Measurements from ENCODE around the gene TBX21.

TBX21 gene

DNA sequence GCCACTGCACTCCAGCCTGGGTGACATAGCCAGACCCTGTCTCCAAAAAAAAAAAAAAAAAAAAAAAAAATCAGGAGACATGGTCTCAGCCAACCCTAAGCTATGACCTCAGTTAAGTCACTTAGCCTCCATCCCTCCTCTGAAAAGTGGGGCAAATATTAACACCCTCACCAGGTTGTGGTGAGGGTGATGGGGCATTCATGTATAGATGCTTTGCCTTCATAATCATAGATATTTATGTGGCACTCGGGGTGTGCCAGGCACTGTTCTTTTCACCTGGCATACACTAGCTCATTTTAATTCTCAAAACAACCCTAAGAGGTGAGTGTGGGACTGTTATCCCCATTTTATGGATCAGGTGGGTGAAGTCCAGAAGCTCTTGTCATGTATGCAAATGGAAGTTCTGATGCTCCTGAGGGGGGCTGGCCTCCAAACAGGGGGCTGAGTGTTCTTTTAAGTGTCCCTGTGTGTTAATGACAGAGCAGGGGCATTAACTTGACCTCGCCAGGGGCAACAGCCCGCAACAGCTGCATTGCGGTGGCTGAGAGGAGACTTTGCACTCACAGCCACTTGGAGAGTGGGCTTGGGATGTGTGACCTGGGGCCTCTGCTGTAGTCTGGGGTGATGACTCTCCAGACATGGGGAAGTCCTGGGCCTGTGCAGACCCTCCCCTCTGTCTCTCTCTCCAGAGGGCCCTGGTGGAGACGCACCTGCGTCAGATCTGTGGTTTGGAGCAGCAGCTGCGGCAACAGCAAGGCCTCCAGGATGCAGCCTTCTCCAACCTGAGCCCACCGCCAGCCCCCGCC, 34.9 kb upstream of the TBX21 start:
- DNase-seq: no peak

DNA sequence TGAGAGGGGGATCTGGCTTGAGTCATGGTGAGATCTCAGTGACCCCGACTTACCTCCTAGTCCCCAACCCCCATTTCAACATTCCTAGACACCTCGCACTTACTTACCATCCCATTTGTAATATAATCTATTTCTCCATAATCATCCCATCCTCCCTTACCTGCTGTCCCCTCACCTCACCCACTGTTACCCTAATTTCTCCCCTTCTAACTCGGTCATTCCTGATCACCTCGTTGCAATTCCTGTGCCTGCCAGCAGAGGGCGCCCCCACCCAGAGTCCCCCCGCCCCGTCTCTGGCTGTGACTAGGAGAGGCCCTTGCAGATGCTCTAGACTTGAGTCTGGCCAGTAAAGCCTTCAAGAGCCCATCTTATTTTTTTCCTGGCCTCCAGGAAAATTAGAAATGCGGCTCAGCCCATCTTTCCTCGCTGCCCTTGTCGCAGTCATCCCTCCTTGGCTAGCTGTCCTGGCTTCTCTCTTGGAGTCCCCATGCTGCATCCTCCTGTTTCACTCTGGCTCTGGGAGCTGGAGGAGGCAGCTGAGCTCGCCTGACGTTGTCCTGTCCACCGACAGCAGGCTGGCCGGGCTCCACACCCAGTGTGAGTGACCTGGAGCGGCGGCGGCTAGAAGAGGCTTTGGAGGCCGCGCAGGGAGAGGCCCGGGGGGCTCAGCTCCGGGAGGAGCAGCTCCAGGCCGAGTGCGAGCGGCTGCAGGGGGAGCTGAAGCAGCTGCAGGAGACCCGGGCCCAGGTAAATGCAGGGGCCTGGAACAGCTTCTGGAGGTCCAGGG, 34.1 kb upstream of the TBX21 start:
- DNase-seq: peak; percentile 88

DNA sequence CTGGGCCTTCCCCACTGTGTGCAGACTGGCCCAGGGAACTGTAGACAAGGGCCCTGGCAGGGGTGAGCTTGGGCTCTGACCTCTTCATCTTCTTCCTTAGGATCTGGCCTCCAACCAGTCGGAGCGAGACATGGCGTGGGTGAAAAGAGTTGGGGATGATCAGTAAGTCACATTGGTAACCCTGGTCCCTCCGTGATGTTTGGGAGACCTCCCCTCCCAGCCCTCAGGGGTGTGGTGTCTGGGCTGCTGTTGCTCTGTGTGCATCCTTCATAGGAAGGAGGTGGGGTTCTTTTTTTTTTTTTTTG, 33.5 kb upstream of the TBX21 start:
- DNase-seq: no peak

DNA sequence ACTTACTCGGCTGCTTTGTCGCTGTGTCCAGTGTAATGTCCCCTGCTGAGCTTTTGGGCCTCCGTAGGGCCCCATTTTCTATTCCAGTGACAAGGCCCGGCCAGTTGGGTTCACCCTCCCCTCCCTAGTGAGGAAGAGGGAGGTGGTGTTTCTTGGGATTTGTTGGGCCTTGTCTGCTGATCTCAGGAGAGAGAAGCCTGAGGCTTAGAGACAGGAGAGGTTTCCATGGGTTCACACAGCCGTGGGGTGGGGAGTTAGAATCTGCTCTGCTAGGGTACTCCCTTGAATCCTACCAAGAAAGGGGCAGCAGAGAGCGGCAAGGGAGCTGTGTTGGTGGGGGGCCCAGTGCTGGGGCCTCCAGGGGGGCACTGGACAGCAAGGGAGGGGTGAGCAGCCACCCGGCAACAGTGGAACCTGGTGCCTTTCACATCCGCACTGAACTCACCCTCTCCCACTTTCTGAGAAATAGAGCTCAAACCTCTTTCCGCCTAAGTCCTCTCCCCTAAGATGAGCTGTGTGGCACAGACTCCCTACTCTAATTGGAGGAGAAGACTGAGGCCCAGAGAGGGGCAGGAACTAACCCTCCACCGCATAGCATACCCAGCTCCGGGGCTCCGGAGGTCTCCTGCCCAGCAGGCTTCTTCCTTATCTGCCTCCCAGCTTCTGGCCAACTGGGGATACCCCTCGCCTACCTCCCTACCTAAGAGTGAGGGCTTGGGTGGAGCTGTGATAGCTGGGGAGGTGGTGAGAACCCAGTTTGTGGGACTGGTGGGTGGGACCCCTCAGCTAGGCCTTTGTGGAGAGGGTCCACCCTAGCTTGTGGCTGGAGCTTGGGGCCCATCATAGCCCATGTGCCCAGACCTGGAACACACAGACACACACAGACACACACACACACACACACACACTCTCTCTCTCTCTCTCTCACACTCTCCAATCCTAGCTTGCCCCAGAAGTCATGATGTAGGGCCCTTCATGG, 32.3 kb upstream of the TBX21 start:
- no peak for DNase-seq

DNA sequence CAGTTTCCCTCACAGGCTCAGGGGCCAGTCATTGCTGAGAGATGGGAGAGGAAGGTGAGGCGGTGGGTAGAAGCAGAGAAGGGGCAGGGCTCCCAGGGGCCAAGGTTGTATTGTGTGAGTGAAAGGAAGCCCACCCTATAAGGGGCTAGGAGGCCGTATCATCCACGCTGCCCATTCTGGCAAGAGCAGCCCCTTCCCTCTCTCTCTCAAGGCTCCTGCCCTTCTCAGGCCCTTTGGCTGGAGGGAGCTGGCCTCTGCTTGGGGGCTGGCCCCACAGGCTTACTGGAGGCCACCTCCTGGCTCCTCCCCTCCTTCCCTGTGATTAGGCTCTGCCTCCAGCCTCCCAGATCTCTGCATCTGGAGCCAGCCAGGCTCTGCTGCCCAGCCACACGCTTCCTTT, 31.4 kb upstream of the TBX21 start:
- DNase-seq: no peak

DNA sequence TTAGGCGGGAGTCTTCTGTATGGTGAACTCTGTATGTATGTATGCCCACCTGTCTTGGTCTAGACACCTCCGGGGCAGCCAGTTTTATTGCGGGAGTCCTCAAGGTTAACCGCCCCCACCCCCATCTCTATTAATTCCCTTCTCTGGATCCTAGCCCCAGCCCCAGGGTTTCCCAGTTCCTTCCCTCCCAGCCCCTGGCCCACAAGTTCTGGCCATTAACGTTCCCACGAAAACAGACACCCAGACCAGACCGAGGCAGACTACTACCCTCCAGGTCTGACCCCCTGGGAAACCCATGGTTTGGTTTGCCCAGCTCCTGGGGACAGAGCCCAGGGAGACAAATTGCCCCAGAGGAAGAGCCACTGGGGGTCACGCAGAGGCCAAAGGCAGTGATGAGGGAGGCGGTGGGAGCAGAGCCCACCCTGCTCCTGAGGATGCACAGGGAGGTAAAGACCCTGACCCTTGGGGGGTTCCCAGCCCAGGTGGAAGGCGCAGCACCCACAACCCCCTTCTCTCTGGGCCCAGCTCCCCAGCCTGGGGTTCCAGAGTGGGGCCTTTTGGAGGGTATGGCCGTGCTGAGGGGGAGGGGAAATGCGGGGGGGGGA, 30.5 kb upstream of the TBX21 start:
- peak; percentile 3 for DNase-seq

DNA sequence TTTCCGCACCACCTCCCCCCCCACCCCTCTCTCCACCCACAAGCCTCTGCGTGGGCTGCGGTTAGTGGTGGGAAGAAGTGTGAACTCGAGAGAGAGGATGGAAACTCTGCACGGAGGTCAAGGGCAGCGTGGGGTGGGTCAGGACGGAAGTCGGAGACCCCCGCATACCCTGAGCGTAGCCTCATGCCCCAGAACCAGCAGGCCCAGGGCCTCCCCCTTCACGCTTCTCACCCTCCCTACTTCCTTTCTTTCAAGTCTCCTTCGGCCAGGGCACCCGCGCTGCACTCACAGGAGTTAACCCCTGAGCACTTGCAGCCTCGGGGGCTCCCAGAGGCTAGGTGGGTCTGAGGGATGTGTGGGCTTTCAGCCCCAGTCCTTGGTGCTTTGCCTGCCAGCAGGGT, 29.8 kb upstream of the TBX21 start:
- peak; percentile 62 for DNase-seq

DNA sequence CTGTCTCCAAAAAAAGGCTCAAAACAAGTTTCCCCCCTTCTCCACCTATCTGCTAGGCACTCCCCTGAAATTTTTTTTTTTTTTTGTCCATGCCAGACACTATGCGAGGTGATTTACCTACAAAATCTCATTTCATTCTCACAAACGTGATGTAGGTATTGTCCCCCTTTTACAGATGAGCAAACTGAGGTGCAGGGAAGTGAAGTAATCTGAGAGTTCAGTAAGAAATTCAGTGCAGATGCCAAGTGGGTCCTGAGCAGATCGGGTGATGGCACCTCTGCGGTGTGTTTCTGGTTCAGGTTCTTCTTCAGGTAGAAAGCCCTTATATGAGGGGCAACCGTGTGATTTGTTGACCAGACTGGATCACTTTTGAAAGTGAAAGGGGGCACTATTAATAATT, 29.4 kb upstream of the TBX21 start:
- no peak for DNase-seq

DNA sequence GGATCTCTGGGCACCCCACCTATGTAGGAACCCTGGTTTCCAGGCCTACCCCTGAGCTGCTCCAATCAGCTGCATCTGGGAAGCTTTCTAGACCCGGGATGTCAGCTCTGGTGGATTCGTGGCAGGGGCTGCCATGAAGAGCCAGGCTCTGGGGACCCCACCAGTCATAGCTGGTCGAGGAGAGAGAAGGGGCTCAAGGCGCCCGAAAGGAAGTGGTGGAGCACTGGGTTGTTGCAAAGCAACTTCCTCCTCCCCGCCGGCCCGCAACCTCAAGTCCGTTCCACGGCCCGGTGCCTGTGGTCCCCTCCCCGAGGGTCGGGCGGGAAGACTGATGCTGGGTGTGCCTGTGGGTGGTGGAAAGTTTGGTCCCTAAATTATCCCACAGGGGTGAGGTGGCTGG, 28.9 kb upstream of the TBX21 start:
- peak; percentile 9 for DNase-seq

DNA sequence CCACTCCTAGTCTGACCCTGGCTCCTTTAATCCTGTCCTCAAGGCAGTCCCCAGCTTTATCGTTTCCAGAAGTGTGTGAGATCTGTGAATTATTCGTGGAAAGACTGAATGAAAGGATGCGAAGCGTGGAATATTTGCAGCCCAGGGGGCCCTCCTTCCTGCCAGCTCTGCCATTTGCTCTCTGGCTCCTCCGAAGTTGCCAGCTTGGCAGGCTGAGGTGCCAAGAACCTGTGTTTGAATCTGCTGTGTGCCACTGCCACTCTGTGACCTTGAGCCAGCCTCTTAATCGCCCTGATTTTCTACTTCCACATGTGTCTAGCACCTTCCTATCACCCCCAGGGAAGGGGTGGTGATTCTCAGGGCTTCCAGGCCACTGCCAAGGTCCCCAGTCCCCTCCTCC, 28.3 kb upstream of the TBX21 start:
- no peak for DNase-seq

DNA sequence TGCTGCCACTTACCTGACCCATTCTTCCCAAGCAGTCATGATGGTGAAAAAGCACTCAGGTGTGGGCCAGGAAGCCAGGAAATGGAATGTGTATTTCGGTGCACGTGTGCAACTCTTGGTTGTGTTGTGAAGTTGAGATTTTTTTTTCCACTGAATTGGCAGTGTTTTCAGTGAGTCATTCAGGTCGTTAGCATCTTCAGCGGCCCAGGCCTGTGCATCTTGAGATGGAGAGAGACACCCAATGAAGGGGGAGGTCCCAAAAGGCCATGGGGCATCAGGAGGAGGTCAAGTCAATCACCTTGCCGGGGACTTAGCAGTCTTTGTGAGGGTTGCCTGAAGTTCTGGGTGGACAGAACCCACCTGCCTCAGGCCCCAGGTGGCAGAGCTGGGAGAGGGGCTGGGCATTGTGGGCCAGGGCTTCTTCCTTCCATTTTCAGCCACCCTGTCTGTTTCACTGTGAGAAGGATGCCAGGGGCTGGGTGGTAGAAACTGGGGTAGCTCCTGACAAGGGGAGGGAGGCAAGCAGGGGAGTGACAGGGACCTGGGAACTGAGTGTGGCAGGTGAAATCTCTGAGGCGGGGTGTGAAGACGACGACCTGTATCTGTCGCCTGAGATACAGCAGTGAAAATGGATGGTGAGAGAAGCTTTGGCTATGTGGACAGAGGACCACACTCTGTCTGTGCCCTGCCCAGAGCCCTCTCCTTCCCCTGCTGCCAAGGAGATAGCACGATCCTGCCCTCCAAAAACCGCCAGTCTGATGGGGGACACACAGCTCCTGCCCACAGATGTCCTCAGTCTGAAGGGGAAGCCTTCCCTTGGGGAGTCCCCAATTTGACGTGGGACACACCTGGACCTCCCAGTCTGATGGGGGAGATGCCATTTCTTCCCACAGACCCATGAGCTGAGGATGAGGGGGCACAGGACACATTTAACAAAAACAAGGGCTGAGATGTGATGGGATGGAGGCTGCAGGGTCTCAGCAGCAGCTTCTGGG, 27.2 kb upstream of the TBX21 start:
- peak; percentile 57 for DNase-seq

DNA sequence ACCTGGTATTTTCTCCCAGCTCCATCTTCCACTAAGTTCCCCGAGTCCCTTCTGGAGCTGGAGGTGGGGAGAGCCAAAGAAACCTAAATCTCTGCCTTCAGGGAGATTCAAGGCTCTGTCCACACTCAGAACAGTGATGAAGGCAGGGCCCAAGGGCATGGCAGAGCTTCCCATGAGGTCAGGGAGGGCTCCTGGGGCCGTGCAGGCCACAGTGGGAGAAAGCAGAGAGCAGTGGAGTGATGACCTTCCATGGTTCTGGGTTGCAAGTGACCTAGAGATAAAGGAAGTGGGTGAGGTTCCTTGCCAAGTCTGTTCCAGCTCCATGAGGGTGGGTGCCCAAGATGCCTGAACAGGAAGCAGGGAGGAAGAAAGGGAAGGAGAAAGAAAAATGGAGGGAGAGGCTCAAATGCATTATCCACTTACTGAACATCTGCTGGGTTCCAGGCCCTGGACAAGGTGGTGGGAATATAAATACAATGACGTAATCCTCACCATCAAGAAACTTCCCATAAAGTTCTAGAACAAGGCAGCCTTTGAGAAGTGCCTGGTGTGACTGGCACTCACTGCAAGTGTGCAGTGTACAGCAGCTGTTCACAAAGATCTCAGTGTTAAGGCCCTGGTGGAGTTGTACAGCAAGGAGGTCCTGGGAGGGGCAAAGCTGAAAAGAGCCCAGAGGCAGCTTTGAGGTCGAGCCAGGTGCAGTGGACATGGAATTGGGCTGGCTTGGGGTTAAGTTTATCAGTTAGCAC, 25.8 kb upstream of the TBX21 start:
- DNase-seq: no peak

DNA sequence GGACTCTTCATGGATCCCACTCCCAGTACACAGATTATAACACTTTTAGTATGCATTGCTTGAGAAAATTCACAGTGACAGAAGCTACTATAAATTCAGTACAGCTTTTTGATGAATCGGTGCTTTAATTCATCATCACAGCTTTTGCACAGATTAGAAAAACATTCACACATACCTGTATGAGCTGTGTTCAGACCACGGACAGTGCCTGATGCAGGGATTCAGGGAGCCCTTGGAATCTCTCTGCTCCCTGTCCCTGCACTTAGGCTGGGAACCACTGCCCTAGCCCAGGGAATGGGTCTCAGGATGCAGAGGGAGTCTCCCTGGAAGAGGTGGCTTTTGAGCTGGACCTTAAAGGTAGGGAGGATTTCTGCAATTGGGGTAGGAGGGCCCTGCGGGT, 25.2 kb upstream of the TBX21 start:
- DNase-seq: no peak

DNA sequence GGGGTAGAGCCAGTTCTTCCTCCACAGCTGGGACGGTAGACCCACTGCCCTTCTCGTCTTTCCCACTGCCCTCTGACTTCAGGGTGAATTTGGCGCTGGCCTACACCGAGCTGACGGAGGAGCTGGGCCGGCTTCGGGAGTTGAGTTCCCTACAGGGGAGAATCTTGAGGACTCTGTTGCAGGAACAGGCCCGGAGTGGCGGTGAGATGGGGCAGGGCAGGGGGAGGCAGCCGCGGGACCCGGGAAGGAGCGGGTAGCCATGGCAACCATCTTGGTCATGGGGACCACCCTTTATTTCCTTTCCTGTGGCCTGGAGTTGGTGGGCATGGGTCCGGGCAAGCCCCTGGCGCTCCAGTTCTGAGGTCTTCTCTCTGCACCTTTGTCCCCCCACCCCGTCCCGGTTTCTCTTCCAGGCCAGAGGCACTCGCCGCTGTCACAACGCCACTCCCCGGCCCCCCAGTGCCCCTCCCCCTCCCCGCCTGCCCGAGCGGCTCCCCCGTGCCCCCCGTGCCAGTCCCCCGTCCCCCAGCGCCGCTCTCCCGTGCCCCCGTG, 24.6 kb upstream of the TBX21 start:
- no peak for DNase-seq

DNA sequence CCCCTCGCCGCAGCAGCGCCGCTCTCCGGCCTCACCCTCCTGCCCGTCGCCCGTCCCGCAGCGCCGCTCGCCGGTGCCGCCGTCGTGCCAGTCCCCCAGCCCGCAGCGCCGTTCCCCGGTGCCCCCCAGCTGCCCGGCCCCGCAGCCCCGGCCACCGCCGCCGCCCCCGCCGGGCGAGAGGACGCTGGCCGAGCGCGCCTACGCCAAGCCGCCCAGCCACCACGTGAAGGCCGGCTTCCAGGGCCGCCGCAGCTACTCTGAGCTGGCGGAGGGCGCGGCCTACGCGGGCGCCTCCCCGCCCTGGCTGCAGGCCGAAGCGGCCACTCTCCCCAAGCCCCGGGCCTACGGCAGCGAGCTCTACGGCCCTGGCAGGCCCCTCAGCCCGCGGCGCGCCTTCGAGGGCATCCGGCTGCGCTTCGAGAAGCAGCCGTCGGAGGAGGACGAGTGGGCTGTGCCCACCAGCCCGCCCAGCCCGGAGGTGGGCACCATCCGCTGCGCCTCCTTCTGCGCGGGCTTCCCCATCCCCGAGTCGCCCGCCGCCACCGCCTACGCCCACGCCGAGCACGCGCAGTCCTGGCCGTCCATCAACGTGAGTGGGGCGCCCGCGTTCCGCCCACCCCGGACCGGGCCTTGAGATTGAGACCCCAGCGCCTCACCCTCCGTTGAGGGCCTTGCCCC, 24.0 kb upstream of the TBX21 start:
- no peak for DNase-seq

DNA sequence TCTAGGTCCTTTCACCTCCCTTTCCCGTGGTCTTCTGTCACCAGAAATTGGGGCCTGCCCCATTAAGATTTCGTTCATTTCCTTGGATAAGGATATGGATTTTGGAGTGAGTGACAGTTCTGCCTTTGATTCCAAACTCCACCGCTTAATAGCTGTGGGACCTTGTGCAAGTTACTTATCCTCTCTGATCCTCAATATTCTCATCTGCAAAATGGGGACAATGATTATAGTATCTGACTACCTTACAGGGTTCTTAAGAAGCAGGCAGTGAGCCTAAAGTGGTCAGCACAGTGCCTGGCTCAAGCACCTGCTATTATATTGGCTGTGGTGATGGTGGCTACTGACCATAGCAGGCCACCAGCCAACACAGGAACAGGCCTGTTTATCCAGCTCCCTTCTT, 23.4 kb upstream of the TBX21 start:
- DNase-seq: no peak

DNA sequence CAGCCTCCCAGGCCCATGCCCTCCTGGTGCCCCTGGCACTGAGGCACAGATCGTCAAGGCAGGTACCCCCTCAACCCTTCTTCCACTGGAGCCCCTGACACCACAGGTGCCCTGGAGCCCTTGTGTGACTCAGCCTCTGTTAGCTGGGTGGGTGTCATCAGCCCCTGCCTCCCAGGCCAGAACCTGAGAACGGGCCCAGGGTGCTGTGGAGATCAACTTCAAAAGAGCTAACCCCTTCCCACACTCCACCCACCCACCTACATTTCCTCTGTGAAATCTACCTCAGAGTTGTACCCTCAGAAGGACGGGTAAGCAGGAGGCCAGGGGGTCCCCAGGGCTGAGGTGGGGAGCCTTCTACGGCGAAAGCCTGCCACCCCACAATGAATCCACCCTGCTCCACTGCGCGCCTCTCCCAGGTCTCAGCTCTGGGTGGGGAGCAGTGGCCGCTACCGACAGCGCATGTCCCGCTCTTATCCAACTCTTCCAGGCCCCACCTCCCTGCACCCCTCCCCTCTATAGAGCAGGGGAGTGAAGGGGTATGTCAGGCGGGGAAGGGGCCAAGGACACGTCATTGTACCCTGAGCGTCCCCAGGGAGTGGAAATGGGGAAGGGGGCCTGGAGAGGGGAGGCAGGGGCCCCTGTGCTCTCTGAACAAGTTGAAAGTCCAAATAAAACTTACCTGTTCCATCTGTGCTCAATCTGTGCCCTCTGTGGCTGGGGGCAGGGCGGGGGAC, 21.5 kb upstream of the TBX21 start:
- no peak for DNase-seq

DNA sequence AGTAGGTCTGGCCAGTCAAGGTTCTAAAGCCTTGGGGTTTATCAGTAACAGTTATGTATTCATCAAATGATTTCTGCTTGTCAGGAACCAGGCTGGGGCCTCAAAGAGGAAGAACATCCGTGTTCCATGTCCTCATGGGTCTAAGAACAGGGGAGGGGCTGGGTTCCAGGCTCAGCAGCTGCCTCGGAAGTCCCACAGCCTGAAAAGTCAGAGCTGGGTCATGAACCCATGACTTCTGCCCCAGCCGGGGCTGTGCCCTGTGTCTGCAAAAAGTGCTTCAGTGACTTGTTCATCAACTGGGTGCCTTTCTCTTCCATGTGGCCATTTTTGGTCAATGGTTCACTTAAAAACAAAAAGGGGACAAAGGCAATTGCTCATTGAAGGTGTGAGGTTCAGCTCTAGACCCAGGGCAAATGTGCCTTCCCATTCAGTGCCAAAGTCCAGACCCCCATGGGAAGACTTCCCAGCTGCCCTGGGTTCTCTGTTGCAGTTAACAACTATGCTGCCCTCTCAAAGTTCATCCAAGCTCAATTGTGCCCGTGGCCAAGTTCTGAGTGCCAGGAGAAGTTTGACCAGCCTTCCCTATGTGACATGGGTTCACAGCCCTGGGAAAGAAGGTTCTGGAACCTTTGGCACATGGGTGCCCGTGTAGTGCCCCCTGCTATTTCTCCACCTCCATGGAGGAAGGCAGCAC, 20.6 kb upstream of the TBX21 start:
- no peak for DNase-seq
